Central memory CD8-positive, alpha-beta T cell (primary cell): Measurements from ENCODE around the gene DLGAP1.

Experiments
- ATAC-seq: fragments of 150-1000 bp; cut with Tn5 transposase; replicated peaks from 2 replicates; pipeline ENCODE4 v1.10.0; 2022; ENCODE audit warnings: mild to moderate bottlenecking, moderate FRiP score, moderate number of reproducible peaks; ENCODE audit not compliant: poor library complexity, severe bottlenecking; ENCODE audit errors: extremely low read depth
- DNase-seq, 2 donors: peaks; one replicate each; pipeline ENCODE4 v3.0.0; 2021; ENCODE audit warnings: low spot score in 2 of 2
- H3K27ac Mint-ChIP-seq: one replicate; pipeline ENCODE4 v1.8.0; 2022; ENCODE audit warnings: low read depth, mild to moderate bottlenecking, moderate library complexity, mixed read lengths
- H3K27me3 Mint-ChIP-seq: one replicate; pipeline ENCODE4 v1.8.0; 2022; ENCODE audit warnings: mixed read lengths
- H3K36me3 Mint-ChIP-seq: one replicate; pipeline ENCODE4 v1.8.0; 2022; ENCODE audit warnings: mild to moderate bottlenecking, moderate library complexity, mixed read lengths; ENCODE audit not compliant: insufficient read depth
- H3K4me1 Mint-ChIP-seq: one replicate; pipeline ENCODE4 v1.8.0; 2022; ENCODE audit warnings: mixed read lengths
- H3K4me3 Mint-ChIP-seq: one replicate; pipeline ENCODE4 v1.8.0; 2022; ENCODE audit warnings: mild to moderate bottlenecking, moderate library complexity, mixed read lengths
- H3K9me3 Mint-ChIP-seq: one replicate; pipeline ENCODE4 v1.8.0; 2022; ENCODE audit warnings: mixed read lengths

DLGAP1 gene

GRCh38 chr18:4276953-4277585 lies 178.0 kb downstream of the DLGAP1 start:
- no peak overlapping the region for H3K4me3 Mint-ChIP-seq
- no peak for DNase-seq
- no peaks in the 10 kb centered on the region for H3K4me1 Mint-ChIP-seq
- H3K36me3 Mint-ChIP-seq = peaks cover 2% of the 10 kb centered on the region
- H3K9me3 Mint-ChIP-seq = peaks cover 22% of the 10 kb centered on the region
- H3K27ac Mint-ChIP-seq = no peak overlapping the region
- ATAC-seq = no peak
- no peaks in the 10 kb centered on the region for H3K27me3 Mint-ChIP-seq

- no peaks in the 10 kb centered on the region for H3K27me3 Mint-ChIP-seq
- peaks cover 24% of the 10 kb centered on the region for H3K9me3 Mint-ChIP-seq
- H3K4me3 Mint-ChIP-seq = no peak overlapping the region
- H3K4me1 Mint-ChIP-seq = no peaks in the 10 kb centered on the region
- no peak for ATAC-seq
- H3K27ac Mint-ChIP-seq = no peak overlapping the region
- peaks cover 2% of the 10 kb centered on the region for H3K36me3 Mint-ChIP-seq
- no peak for DNase-seq
Measured at GRCh38 chr18:4271952-4272351, 183.2 kb downstream of the DLGAP1 start.

GRCh38 chr18:4270988-4271387 lies 184.1 kb downstream of the DLGAP1 start:
- Mint-ChIP-seq H3K4me3 (no peak overlapping the region), H3K9me3 (peaks cover 26% of the 10 kb centered on the region), H3K4me1 (no peaks in the 10 kb centered on the region), H3K27ac (no peak overlapping the region), H3K27me3 (no peaks in the 10 kb centered on the region), H3K36me3 (peaks cover 2% of the 10 kb centered on the region)
- DNase-seq = no peak
- ATAC-seq = no peak

GRCh38 chr18:4270016-4270415 lies 185.1 kb downstream of the DLGAP1 start:
- no peaks in the 10 kb centered on the region for H3K4me1 Mint-ChIP-seq
- no peak overlapping the region for H3K27ac Mint-ChIP-seq
- DNase-seq = no peak
- H3K9me3 Mint-ChIP-seq = peaks cover 16% of the 10 kb centered on the region
- H3K36me3 Mint-ChIP-seq = peaks cover 2% of the 10 kb centered on the region
- no peaks in the 10 kb centered on the region for H3K27me3 Mint-ChIP-seq
- H3K4me3 Mint-ChIP-seq = no peak overlapping the region
- ATAC-seq = no peak

GRCh38 chr18:4267641-4268040 lies 187.5 kb downstream of the DLGAP1 start:
- no peak overlapping the region for H3K27ac Mint-ChIP-seq
- ATAC-seq = no peak
- H3K4me3 Mint-ChIP-seq = no peak overlapping the region
- no peaks in the 10 kb centered on the region for H3K36me3 Mint-ChIP-seq
- DNase-seq = no peak
- H3K27me3 Mint-ChIP-seq = no peaks in the 10 kb centered on the region
- no peaks in the 10 kb centered on the region for H3K4me1 Mint-ChIP-seq
- H3K9me3 Mint-ChIP-seq = peaks cover 10% of the 10 kb centered on the region

GRCh38 chr18:4264347-4264791 lies 190.7 kb downstream of the DLGAP1 start:
- Mint-ChIP-seq H3K9me3 (peaks cover 10% of the 10 kb centered on the region), H3K27ac (no peak overlapping the region), H3K4me3 (no peak overlapping the region), H3K27me3 (no peaks in the 10 kb centered on the region), H3K4me1 (no peaks in the 10 kb centered on the region), H3K36me3 (no peaks in the 10 kb centered on the region)
- ATAC-seq (no peak), DNase-seq (no peak)

GRCh38 chr18:4260107-4260506 lies 195.0 kb downstream of the DLGAP1 start:
- Mint-ChIP-seq H3K4me1 (no peaks in the 10 kb centered on the region), H3K27ac (no peak overlapping the region), H3K36me3 (peaks cover 2% of the 10 kb centered on the region), H3K27me3 (no peaks in the 10 kb centered on the region), H3K9me3 (peaks cover 5% of the 10 kb centered on the region), H3K4me3 (no peak overlapping the region)
- ATAC-seq (no peak), DNase-seq (no peak)

- H3K9me3 Mint-ChIP-seq = peaks cover 14% of the 10 kb centered on the region
- no peak for DNase-seq
- no peak for ATAC-seq
- no peak overlapping the region for H3K4me3 Mint-ChIP-seq
- no peaks in the 10 kb centered on the region for H3K4me1 Mint-ChIP-seq
- no peaks in the 10 kb centered on the region for H3K27me3 Mint-ChIP-seq
- no peak overlapping the region for H3K27ac Mint-ChIP-seq
- H3K36me3 Mint-ChIP-seq = peaks cover 2% of the 10 kb centered on the region
Measured at GRCh38 chr18:4256766-4257417, 198.2 kb downstream of the DLGAP1 start.

- ATAC-seq = no peak
- no peak for DNase-seq
- Mint-ChIP-seq H3K27ac (no peak overlapping the region), H3K9me3 (peaks cover 18% of the 10 kb centered on the region), H3K4me3 (no peak overlapping the region), H3K36me3 (peaks cover 2% of the 10 kb centered on the region), H3K27me3 (no peaks in the 10 kb centered on the region), H3K4me1 (no peaks in the 10 kb centered on the region)
Measured at GRCh38 chr18:4254840-4255239, 200.3 kb downstream of the DLGAP1 start.

GRCh38 chr18:4252829-4253228 lies 202.3 kb downstream of the DLGAP1 start:
- no peak overlapping the region for H3K4me3 Mint-ChIP-seq
- no peak for ATAC-seq
- no peaks in the 10 kb centered on the region for H3K27me3 Mint-ChIP-seq
- H3K9me3 Mint-ChIP-seq = peaks cover 26% of the 10 kb centered on the region
- H3K27ac Mint-ChIP-seq = no peak overlapping the region
- H3K4me1 Mint-ChIP-seq = no peaks in the 10 kb centered on the region
- H3K36me3 Mint-ChIP-seq = peaks cover 2% of the 10 kb centered on the region
- DNase-seq = no peak

GRCh38 chr18:4251873-4252272 lies 203.2 kb downstream of the DLGAP1 start:
- H3K36me3 Mint-ChIP-seq = peaks cover 2% of the 10 kb centered on the region
- H3K27me3 Mint-ChIP-seq = no peaks in the 10 kb centered on the region
- H3K4me3 Mint-ChIP-seq = no peak overlapping the region
- ATAC-seq = no peak
- no peak overlapping the region for H3K27ac Mint-ChIP-seq
- no peaks in the 10 kb centered on the region for H3K4me1 Mint-ChIP-seq
- H3K9me3 Mint-ChIP-seq = peaks cover 28% of the 10 kb centered on the region
- DNase-seq = no peak

GRCh38 chr18:4251206-4251605 lies 203.9 kb downstream of the DLGAP1 start:
- peaks cover 31% of the 10 kb centered on the region for H3K9me3 Mint-ChIP-seq
- no peak overlapping the region for H3K27ac Mint-ChIP-seq

GRCh38 chr18:4250141-4250540 lies 205.0 kb downstream of the DLGAP1 start:
- no peak overlapping the region for H3K27ac Mint-ChIP-seq
- no peaks in the 10 kb centered on the region for H3K36me3 Mint-ChIP-seq
- no peaks in the 10 kb centered on the region for H3K4me1 Mint-ChIP-seq
- no peak for ATAC-seq
- H3K27me3 Mint-ChIP-seq = no peaks in the 10 kb centered on the region
- H3K4me3 Mint-ChIP-seq = no peak overlapping the region
- peaks cover 31% of the 10 kb centered on the region for H3K9me3 Mint-ChIP-seq
- no peak for DNase-seq

More at GRCh38 chr18:4251206-4251605, 203.9 kb downstream of the DLGAP1 start:
- Mint-ChIP-seq H3K27me3 (no peaks in the 10 kb centered on the region), H3K36me3 (no peaks in the 10 kb centered on the region), H3K4me3 (no peak overlapping the region), H3K4me1 (no peaks in the 10 kb centered on the region)
- ATAC-seq (no peak), DNase-seq (no peak)
